K562 (cell line): ENCODE results near the gene ZNF385C. TPM values are rescaled to one million over a fixed set of nuclear protein-coding genes. Genes with fewer than 3 reads are reported as not detected.

Experiments used
- CEBPZ ChIP-seq: fragments of 150-350 bp; IDR thresholded peaks from 2 replicates; pipeline ENCODE4 v1.6.1; 2014; ENCODE audit warnings: low read depth, mild to moderate bottlenecking, low read length, borderline replicate concordance
- DACH1 ChIP-seq: fragments of 450-650 bp; IDR thresholded peaks from 2 replicates; pipeline ENCODE4 v1.6.1; 2018; ENCODE audit not compliant: partially characterized antibody
- E2F6 ChIP-seq, 2 experiments: IDR thresholded peaks; 2 replicates each; pipeline ENCODE4 v1.6.1; 2011; ENCODE audit warnings: borderline replicate concordance in 1 of 2, control low read depth in 1 of 2, low read depth in 1 of 2, low read length in 1 of 2, mild to moderate bottlenecking in 1 of 2, mixed read lengths in 1 of 2, moderate library complexity in 1 of 2; ENCODE audit not compliant: insufficient read depth in 1 of 2, insufficient read length in 1 of 2, poor library complexity in 1 of 2, severe bottlenecking in 1 of 2; ENCODE audit errors: extremely low read depth in 1 of 2
- EHMT2 ChIP-seq: fragments of 450-650 bp; IDR thresholded peaks from 2 replicates; pipeline ENCODE4 v1.6.1; 2018; ENCODE audit warnings: antibody characterized with exemption
- HNRNPK ChIP-seq: fragments of 200-400 bp; formaldehyde crosslinking; IDR thresholded peaks from one replicate; pipeline ENCODE4 v1.6.1; 2018; ENCODE audit warnings: mild to moderate bottlenecking, low read depth, low read length; ENCODE audit not compliant: poor library complexity, severe bottlenecking
- JUND ChIP-seq, 2 experiments: IDR thresholded peaks; 2 replicates in 1 of 2; 3 replicates in 1 of 2; pipeline ENCODE4 v1.6.1; 2011; ENCODE audit warnings: borderline replicate concordance in 2 of 2, low read depth in 2 of 2, low read length in 2 of 2, improper control_type of control experiment in 1 of 2, missing biosample characterization in 1 of 2, missing genetic modification characterization in 1 of 2, missing genetic modification reagents in 1 of 2
- LARP7 ChIP-seq: fragments of 450-650 bp; IDR thresholded peaks from 2 replicates; pipeline ENCODE4 v1.6.1; 2016
- RFX7 ChIP-seq: fragments of 250-450 bp; sonication (Bioruptor Pico); IDR thresholded peaks from 2 replicates; pipeline ENCODE4 v1.5.1; 2021; ENCODE audit warnings: mild to moderate bottlenecking
- SUPT5H ChIP-seq: fragments of 450-650 bp; IDR thresholded peaks from 2 replicates; pipeline ENCODE4 v1.6.1; 2016
- TAF1 ChIP-seq: IDR thresholded peaks from 2 replicates; pipeline ENCODE4 v1.6.1; 2011; ENCODE audit warnings: mild to moderate bottlenecking, low read length, moderate library complexity; ENCODE audit not compliant: insufficient read depth, control insufficient read depth, severe bottlenecking; ENCODE audit errors: extremely low read depth
- TBL1XR1 ChIP-seq, 2 experiments: IDR thresholded peaks; 2 replicates each; pipeline ENCODE4 v1.6.1; 2012; ENCODE audit warnings: improper control_type of control experiment in 2 of 2, low read length in 2 of 2, mild to moderate bottlenecking in 1 of 2
- TRIM28 ChIP-seq: fragments of 450-650 bp; IDR thresholded peaks from 2 replicates; pipeline ENCODE4 v1.6.1; 2017
- ZNF175 ChIP-seq: fragments of 200-800 bp; sonication (Bioruptor generic); IDR thresholded peaks from 2 replicates; pipeline ENCODE4 v1.6.1; 2016; ENCODE audit warnings: low read depth, mild to moderate bottlenecking, missing genetic modification characterization, missing compliant biosample characterization
- polyA plus RNA-seq, 8 experiments: library from polyadenylated mRNA; depleted of rRNA in 4 of 8; stranded (reverse) in 5 of 8; unstranded in 3 of 8; fragments of >200 nt; fragmentation: Nextera tagmentation in 2 of 8; fragmentation: Illumina TruSeq in 1 of 8; extraction: Ambion mirVana in 2 of 8; extraction: Trizol in 1 of 8; gene quantifications; 2 replicates each; pipeline versions ENCODE4 v1.2.1 to v1.2.3, GENCODE V29; 2011 to 2014; ENCODE audit warnings: inconsistent platforms in 1 of 8, missing spikeins in 1 of 8
- total RNA-seq, 7 experiments: library from RNA; depleted of rRNA in 6 of 7; stranded (reverse); fragments of >200 nt in 6 of 7; fragmentation: Illumina TruSeq in 2 of 7; extraction: Trizol in 2 of 7; gene quantifications; 2 replicates each; pipeline versions ENCODE4 v1.2.1 to v1.2.3, GENCODE V29; 2011 to 2021; ENCODE audit warnings: low replicate concordance in 1 of 7

Gene ZNF385C
- total and polyA plus RNA-seq, 9 of the 15 experiments (the other 6 are each of a cell fraction or from before 2014, with no cell fraction given), result 0.03 to 0.35 (median 0.18) TPM; not detected in 1

- no peak for TF ChIP-seq CEBPZ
- peak; percentile 8; the same call in 1 of the 2 replicates for TF ChIP-seq JUND (IDR thresholded peaks at IDR 0.05; ENCODE audit: borderline replicate concordance, low read depth, low read length)
- TF ChIP-seq JUND (tag; IDR thresholded peaks at IDR 0.05; ENCODE audit: borderline replicate concordance, low read depth, low read length), result no peak
- TF ChIP-seq LARP7, result no peak
- TF ChIP-seq TRIM28, result no peak
- no peak for TF ChIP-seq ZNF175 (CRISPR knock-in tag)
- peak in 1 of 2 experiments; percentile 21 for TF ChIP-seq E2F6 (IDR thresholded peaks at IDR 0.05; ENCODE audit: borderline replicate concordance in 1 of 2, extremely low read depth in 1 of 2, insufficient read depth in 1 of 2, insufficient read length in 1 of 2, low read depth in 1 of 2, low read length in 1 of 2, poor library complexity in 1 of 2, severe bottlenecking in 1 of 2)
- TF ChIP-seq SUPT5H, result peak; percentile 49; the same call in 1 of the 2 replicates
- TF ChIP-seq RFX7, result no peak
- TF ChIP-seq HNRNPK, result no peak
- peak; percentile 61 for TF ChIP-seq EHMT2
- TF ChIP-seq TBL1XR1 (IDR thresholded peaks at IDR 0.05; ENCODE audit: low read length in 2 of 2), result no peak
- TF ChIP-seq TAF1, result peak; percentile 66
- TF ChIP-seq DACH1, result no peak
Measured at GRCh38 chr17:42018339-42018738, 79.9 kb downstream of the ZNF385C start (continued).
